ENCODE results near the gene PHLPP1.

DNA sequence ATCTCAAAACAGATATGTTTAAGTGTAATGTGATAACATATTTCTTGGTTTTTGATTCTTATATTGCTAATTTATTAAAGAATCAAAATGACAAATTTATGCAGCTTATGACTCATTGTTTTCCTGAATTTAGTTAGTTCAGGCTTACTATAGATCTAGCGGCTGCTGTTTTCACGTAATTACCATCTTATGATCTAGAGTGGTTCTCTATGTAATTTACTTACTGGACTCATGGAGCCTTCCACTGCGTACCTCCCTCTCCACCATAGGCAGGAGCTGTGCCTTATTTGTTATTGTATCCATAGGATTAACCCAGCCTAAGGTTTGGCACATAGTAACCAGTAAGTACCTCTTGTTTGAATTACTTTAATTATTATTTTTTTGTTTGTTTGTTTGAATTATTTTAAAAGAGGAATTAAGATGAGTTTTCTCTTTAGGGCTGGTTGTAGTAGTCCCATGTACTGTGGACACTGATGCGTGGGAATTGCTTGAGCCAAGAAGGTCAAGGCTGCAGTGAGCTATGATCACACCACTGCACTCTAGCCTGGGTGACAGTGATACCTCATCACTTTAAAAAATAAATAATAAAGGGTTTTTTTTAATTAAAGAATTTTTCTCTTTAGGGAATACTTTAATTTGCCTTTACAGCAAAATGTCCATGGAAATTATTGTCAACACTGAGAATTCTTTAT is 165.5 kb downstream of the PHLPP1 start:
- TF ChIP-seq CTCF (IDR thresholded peaks at IDR 0.05 in 4 of 5, conservative IDR thresholded peaks at IDR 0.05 in 1 of 5) = no peak
- TF ChIP-seq POLR2A (IDR thresholded peaks at IDR 0.05) = no peak

All from gastrocnemius medialis (tissue), 4 donors.